HepG2 (cell line): ENCODE data around the gene HSCB. TPM values are rescaled to one million over a fixed set of nuclear protein-coding genes. Genes with fewer than 3 reads are reported as not detected.
A peak's percentile ranks its signal among the peaks of the same experiment; 100 is the strongest.

Experiments
- AGO1 ChIP-seq: fragments of 200-400 bp; formaldehyde crosslinking; IDR thresholded peaks from 2 replicates; pipeline ENCODE4 v1.6.1; 2017; ENCODE audit warnings: mild to moderate bottlenecking, low read depth, low read length, moderate library complexity; ENCODE audit not compliant: poor library complexity, severe bottlenecking
- BCL6 ChIP-seq: IDR thresholded peaks from 2 replicates; pipeline ENCODE4 v1.6.1; 2016; ENCODE audit warnings: missing genetic modification reagents, missing compliant biosample characterization
- FOXJ3 ChIP-seq: sonication (generic); formaldehyde crosslinking; IDR thresholded peaks from 2 replicates; pipeline ENCODE4 v1.4.0; 2020; ENCODE audit warnings: missing genetic modification reagents, mild to moderate bottlenecking, borderline replicate concordance
- RFX5 ChIP-seq: IDR thresholded peaks from 2 replicates; pipeline ENCODE4 v1.6.1; 2011; ENCODE audit warnings: low read depth, low read length, improper control_type of control experiment
- RNF2 ChIP-seq: fragments of 450-650 bp; conservative IDR thresholded peaks from 2 replicates; pipeline ENCODE4 v1.6.1; 2016; ENCODE audit warnings: low read depth
- SRSF4 ChIP-seq: fragments of 200-400 bp; formaldehyde crosslinking; IDR thresholded peaks from one replicate; pipeline ENCODE4 v1.6.1; 2018; ENCODE audit warnings: mild to moderate bottlenecking, low read depth, low read length, moderate library complexity; ENCODE audit not compliant: poor library complexity, severe bottlenecking
- ZNF354B ChIP-seq: sonication (generic); formaldehyde crosslinking; IDR thresholded peaks from 2 replicates; pipeline ENCODE4 v1.8.0; 2022; ENCODE audit warnings: mild to moderate bottlenecking, missing genetic modification reagents
- ZNF550 ChIP-seq: sonication (generic); formaldehyde crosslinking; IDR thresholded peaks from 2 replicates; pipeline ENCODE4 v1.4.0; 2020; ENCODE audit warnings: mild to moderate bottlenecking, missing genetic modification reagents, borderline replicate concordance
- ZNF572 ChIP-seq: sonication (generic); formaldehyde crosslinking; IDR thresholded peaks from 2 replicates; pipeline ENCODE4 v1.5.1; 2020; ENCODE audit warnings: mild to moderate bottlenecking, missing genetic modification reagents
- ZNF672 ChIP-seq: sonication (generic); formaldehyde crosslinking; IDR thresholded peaks from 2 replicates; pipeline ENCODE4 v1.8.1; 2022; ENCODE audit warnings: missing genetic modification reagents
- polyA plus RNA-seq, 8 experiments: library from polyadenylated mRNA; depleted of rRNA in 3 of 8; stranded (reverse) in 7 of 8; unstranded in 1 of 8; fragments of >200 nt; fragmentation: Illumina TruSeq in 4 of 8; extraction: Trizol in 4 of 8; gene quantifications; 2 replicates each; pipeline versions ENCODE4 v1.2.1 to v1.2.3, GENCODE V29; 2011 to 2016; ENCODE audit warnings: low read depth in 4 of 8, missing spikeins in 1 of 8, mixed read lengths in 1 of 8; ENCODE audit not compliant: insufficient read depth in 1 of 8
- total RNA-seq, 5 experiments: library from RNA; depleted of rRNA; stranded (reverse); fragments of >200 nt; fragmentation: Illumina TruSeq; extraction: Trizol; gene quantifications; 2 replicates each; pipeline ENCODE4 v1.2.3, GENCODE V29; 2016; ENCODE audit warnings: low read depth in 1 of 5
- TF ChIP-seq, protein P1 (sequence below): IDR thresholded peaks from 2 replicates; pipeline ENCODE4 v1.6.1; 2016
- TF ChIP-seq, protein P2 (sequence below): sonication (generic); formaldehyde crosslinking; IDR thresholded peaks from 2 replicates; pipeline ENCODE4 v1.5.0; 2020; ENCODE audit warnings: missing genetic modification reagents
- TF ChIP-seq, protein P3 (sequence below): sonication (generic); formaldehyde crosslinking; IDR thresholded peaks from 2 replicates; pipeline ENCODE4 v1.4.0; 2020; ENCODE audit warnings: low read depth, mild to moderate bottlenecking, missing genetic modification reagents
- TF ChIP-seq, protein P4 (sequence below): sonication (generic); formaldehyde crosslinking; IDR thresholded peaks from 2 replicates; pipeline ENCODE4 v1.5.0; 2020; ENCODE audit warnings: mild to moderate bottlenecking, missing genetic modification reagents
- TF ChIP-seq, protein P5 (sequence below): sonication (generic); formaldehyde crosslinking; IDR thresholded peaks from 2 replicates; pipeline ENCODE4 v1.5.0; 2020; ENCODE audit warnings: missing genetic modification reagents
- TF ChIP-seq, protein P6 (sequence below): sonication (generic); formaldehyde crosslinking; IDR thresholded peaks from 2 replicates; pipeline ENCODE4 v1.4.0; 2020; ENCODE audit warnings: missing genetic modification reagents

HSCB gene
- total and polyA plus RNA-seq, 2 of the 13 experiments (the other 11 are each of a cell fraction or from before 2014, with no cell fraction given), result 15.4 to 20.9 TPM

DNA sequence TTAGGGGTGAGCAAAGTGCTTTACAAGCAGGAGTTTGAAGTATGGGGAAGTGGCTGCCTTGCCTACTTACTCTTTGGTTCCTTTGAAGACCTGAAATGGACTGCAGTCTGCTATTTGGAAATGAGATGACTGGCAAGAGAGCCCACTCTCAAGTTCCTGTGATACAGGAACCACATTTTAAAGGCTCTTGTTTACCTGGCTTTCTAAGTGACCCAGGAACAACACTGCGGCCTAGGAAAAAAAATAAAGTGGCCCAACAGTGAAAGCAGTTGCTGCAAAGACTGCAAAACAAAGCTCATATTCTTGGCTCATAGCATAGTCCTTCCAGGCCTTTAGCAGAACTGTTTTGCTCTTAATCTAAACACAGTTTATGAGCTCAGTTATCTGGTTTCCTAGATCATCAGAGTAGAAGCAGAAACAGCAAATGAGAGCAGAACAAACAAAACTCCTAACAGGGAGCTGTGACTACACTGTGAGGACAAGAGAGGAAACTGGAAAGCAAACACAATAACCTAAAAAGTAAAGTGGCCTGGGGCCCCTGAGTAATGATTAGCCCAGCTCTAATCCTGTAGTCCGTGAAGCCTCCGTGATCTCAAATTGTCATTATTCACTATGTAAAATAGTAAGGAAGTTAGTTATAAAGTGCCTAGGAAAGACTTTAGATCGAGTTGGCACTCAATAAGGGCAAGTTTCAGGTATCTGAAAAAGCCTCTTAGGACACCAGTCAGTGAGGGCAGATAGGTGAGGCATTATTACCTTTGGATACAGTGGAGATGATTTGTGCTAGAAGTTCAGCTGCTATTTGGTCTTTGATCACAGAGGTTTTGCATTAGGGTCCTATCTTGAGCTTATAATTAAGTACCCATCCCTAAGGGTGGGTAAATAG, 42.2 kb downstream of the HSCB start (continued):
- TF ChIP-seq ZNF672 (no peak), ZNF550 (CRISPR knock-in tag) (no peak), AGO1 (no peak), RNF2 (no peak), BCL6 (peak; percentile 96), FOXJ3 (CRISPR knock-in tag) (peak; percentile 81), SRSF4 (no peak), ZNF572 (CRISPR knock-in tag) (no peak), ZNF354B (CRISPR knock-in tag) (no peak), RFX5 (no peak)
- TF ChIP-seq, protein P1, sequence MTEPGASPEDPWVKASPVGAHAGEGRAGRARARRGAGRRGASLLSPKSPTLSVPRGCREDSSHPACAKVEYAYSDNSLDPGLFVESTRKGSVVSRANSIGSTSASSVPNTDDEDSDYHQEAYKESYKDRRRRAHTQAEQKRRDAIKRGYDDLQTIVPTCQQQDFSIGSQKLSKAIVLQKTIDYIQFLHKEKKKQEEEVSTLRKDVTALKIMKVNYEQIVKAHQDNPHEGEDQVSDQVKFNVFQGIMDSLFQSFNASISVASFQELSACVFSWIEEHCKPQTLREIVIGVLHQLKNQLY (CRISPR knock-in tag), result peak; percentile 75
- TF ChIP-seq, protein P2, sequence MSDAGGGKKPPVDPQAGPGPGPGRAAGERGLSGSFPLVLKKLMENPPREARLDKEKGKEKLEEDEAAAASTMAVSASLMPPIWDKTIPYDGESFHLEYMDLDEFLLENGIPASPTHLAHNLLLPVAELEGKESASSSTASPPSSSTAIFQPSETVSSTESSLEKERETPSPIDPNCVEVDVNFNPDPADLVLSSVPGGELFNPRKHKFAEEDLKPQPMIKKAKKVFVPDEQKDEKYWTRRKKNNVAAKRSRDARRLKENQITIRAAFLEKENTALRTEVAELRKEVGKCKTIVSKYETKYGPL (CRISPR knock-in tag), result 0 out of 2 replicates have a peak, but pooled peaks have one; percentile 20
- TF ChIP-seq, protein P3, sequence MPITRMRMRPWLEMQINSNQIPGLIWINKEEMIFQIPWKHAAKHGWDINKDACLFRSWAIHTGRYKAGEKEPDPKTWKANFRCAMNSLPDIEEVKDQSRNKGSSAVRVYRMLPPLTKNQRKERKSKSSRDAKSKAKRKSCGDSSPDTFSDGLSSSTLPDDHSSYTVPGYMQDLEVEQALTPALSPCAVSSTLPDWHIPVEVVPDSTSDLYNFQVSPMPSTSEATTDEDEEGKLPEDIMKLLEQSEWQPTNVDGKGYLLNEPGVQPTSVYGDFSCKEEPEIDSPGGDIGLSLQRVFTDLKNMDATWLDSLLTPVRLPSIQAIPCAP (CRISPR knock-in tag), result no peak
- TF ChIP-seq, protein P4, sequence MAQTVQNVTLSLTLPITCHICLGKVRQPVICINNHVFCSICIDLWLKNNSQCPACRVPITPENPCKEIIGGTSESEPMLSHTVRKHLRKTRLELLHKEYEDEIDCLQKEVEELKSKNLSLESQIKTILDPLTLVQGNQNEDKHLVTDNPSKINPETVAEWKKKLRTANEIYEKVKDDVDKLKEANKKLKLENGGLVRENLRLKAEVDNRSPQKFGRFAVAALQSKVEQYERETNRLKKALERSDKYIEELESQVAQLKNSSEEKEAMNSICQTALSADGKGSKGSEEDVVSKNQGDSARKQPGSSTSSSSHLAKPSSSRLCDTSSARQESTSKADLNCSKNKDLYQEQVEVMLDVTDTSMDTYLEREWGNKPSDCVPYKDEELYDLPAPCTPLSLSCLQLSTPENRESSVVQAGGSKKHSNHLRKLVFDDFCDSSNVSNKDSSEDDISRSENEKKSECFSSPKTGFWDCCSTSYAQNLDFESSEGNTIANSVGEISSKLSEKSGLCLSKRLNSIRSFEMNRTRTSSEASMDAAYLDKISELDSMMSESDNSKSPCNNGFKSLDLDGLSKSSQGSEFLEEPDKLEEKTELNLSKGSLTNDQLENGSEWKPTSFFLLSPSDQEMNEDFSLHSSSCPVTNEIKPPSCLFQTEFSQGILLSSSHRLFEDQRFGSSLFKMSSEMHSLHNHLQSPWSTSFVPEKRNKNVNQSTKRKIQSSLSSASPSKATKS, result no peak
- TF ChIP-seq, protein P5, sequence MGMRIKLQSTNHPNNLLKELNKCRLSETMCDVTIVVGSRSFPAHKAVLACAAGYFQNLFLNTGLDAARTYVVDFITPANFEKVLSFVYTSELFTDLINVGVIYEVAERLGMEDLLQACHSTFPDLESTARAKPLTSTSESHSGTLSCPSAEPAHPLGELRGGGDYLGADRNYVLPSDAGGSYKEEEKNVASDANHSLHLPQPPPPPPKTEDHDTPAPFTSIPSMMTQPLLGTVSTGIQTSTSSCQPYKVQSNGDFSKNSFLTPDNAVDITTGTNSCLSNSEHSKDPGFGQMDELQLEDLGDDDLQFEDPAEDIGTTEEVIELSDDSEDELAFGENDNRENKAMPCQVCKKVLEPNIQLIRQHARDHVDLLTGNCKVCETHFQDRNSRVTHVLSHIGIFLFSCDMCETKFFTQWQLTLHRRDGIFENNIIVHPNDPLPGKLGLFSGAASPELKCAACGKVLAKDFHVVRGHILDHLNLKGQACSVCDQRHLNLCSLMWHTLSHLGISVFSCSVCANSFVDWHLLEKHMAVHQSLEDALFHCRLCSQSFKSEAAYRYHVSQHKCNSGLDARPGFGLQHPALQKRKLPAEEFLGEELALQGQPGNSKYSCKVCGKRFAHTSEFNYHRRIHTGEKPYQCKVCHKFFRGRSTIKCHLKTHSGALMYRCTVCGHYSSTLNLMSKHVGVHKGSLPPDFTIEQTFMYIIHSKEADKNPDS (CRISPR knock-in tag), result no peak
- TF ChIP-seq, protein P6, sequence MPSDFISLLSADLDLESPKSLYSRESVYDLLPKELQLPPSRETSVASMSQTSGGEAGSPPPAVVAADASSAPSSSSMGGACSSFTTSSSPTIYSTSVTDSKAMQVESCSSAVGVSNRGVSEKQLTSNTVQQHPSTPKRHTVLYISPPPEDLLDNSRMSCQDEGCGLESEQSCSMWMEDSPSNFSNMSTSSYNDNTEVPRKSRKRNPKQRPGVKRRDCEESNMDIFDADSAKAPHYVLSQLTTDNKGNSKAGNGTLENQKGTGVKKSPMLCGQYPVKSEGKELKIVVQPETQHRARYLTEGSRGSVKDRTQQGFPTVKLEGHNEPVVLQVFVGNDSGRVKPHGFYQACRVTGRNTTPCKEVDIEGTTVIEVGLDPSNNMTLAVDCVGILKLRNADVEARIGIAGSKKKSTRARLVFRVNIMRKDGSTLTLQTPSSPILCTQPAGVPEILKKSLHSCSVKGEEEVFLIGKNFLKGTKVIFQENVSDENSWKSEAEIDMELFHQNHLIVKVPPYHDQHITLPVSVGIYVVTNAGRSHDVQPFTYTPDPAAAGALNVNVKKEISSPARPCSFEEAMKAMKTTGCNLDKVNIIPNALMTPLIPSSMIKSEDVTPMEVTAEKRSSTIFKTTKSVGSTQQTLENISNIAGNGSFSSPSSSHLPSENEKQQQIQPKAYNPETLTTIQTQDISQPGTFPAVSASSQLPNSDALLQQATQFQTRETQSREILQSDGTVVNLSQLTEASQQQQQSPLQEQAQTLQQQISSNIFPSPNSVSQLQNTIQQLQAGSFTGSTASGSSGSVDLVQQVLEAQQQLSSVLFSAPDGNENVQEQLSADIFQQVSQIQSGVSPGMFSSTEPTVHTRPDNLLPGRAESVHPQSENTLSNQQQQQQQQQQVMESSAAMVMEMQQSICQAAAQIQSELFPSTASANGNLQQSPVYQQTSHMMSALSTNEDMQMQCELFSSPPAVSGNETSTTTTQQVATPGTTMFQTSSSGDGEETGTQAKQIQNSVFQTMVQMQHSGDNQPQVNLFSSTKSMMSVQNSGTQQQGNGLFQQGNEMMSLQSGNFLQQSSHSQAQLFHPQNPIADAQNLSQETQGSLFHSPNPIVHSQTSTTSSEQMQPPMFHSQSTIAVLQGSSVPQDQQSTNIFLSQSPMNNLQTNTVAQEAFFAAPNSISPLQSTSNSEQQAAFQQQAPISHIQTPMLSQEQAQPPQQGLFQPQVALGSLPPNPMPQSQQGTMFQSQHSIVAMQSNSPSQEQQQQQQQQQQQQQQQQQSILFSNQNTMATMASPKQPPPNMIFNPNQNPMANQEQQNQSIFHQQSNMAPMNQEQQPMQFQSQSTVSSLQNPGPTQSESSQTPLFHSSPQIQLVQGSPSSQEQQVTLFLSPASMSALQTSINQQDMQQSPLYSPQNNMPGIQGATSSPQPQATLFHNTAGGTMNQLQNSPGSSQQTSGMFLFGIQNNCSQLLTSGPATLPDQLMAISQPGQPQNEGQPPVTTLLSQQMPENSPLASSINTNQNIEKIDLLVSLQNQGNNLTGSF (CRISPR knock-in tag), result no peak
